GM12878 (cell line): ENCODE data around the gene FAM222A. TPM values are rescaled to one million over a fixed set of nuclear protein-coding genes. Genes with fewer than 3 reads are reported as not detected.

ENCODE experiments used
- CTCF ChIP-seq, 3 experiments: IDR thresholded peaks in 2 of 3; conservative IDR thresholded peaks in 1 of 3; 2 replicates each; pipeline ENCODE4 v1.5.1; 2011; ENCODE audit warnings: low read depth in 3 of 3, low read length in 3 of 3, mild to moderate bottlenecking in 3 of 3, control low read depth in 2 of 3, moderate library complexity in 2 of 3, inconsistent platforms in 1 of 3, mixed read lengths in 1 of 3; ENCODE audit not compliant: control insufficient read depth in 2 of 3, insufficient read depth in 1 of 3; ENCODE audit errors: extremely low read depth in 1 of 3
- ESRRA ChIP-seq: IDR thresholded peaks from 2 replicates; pipeline ENCODE4 v1.6.1; 2012; ENCODE audit warnings: mild to moderate bottlenecking, low read length, improper control_type of control experiment
- GATAD2B ChIP-seq: fragments of 450-650 bp; conservative IDR thresholded peaks from 2 replicates; pipeline ENCODE4 v1.6.1; 2017; ENCODE audit warnings: low read depth, mild to moderate bottlenecking, moderate library complexity
- KAT2A ChIP-seq: conservative IDR thresholded peaks from 2 replicates; pipeline ENCODE4 v1.6.1; 2011; ENCODE audit warnings: low read depth, low read length; ENCODE audit not compliant: control insufficient read depth
- NFXL1 ChIP-seq: fragments of 450-650 bp; IDR thresholded peaks from 2 replicates; pipeline ENCODE4 v1.6.1; 2017; ENCODE audit warnings: antibody characterized with exemption, mild to moderate bottlenecking, borderline replicate concordance
- RAD21 ChIP-seq: IDR thresholded peaks from 2 replicates; pipeline ENCODE4 v1.6.1; 2011; ENCODE audit warnings: mild to moderate bottlenecking, low read depth, low read length, moderate library complexity; ENCODE audit not compliant: insufficient read depth
- RFX5 ChIP-seq: IDR thresholded peaks from 2 replicates; pipeline ENCODE4 v1.6.1; 2011; ENCODE audit warnings: low read depth, low read length, improper control_type of control experiment
- ZBTB11 ChIP-seq: fragments of 450-650 bp; formaldehyde crosslinking; IDR thresholded peaks from 2 replicates; pipeline ENCODE4 v1.5.0; 2022; ENCODE audit warnings: mild to moderate bottlenecking, missing genetic modification characterization
- ZNF217 ChIP-seq: fragments of 450-650 bp; IDR thresholded peaks from 2 replicates; pipeline ENCODE4 v1.6.1; 2017; ENCODE audit warnings: antibody characterized with exemption, mild to moderate bottlenecking
- polyA plus RNA-seq, 11 experiments: library from polyadenylated mRNA; depleted of rRNA in 4 of 11; unstranded in 6 of 11; stranded (reverse) in 5 of 11; fragments of >200 nt; fragmentation: Nextera tagmentation in 4 of 11; fragmentation: Illumina TruSeq in 1 of 11; extraction: Ambion mirVana in 4 of 11; extraction: Trizol in 1 of 11; gene quantifications; 1 replicate in 1 of 11; 2 replicates in 10 of 11; pipeline versions ENCODE4 v1.2.1 to v1.2.3, GENCODE V29; 2011 to 2016; ENCODE audit warnings: inconsistent platforms in 2 of 11, missing spikeins in 2 of 11, low read depth in 1 of 11
- total RNA-seq, 4 experiments: library from RNA; depleted of rRNA in 3 of 4; stranded (reverse); fragments of >200 nt in 3 of 4; fragmentation: Illumina TruSeq in 1 of 4; extraction: Trizol in 1 of 4; gene quantifications; 2 replicates each; pipeline versions ENCODE4 v1.2.1 to v1.2.3, GENCODE V29; 2013 to 2021

The FAM222A gene
- total and polyA plus RNA-seq, 10 of the 15 experiments (the other 5 are each of a cell fraction or from before 2014, with no cell fraction given) = 0.04 to 0.49 (median 0.14) TPM; not detected in 3

GRCh38 chr12:109775172-109775881 lies 61.7 kb downstream of the FAM222A start (continued):
- TF ChIP-seq ZNF217 (0 out of 2 replicates have a peak, but pooled peaks have one; percentile 23), GATAD2B (no peak), NFXL1 (peak; percentile 71; the same call in 1 of the 2 replicates), RAD21 (peak; percentile 89), ESRRA (no peak), ZBTB11 (no peak), CTCF (IDR thresholded peaks at IDR 0.05 in 2 of 3, conservative IDR thresholded peaks at IDR 0.05 in 1 of 3; ENCODE audit: control insufficient read depth in 2 of 3, extremely low read depth in 1 of 3, insufficient read depth in 1 of 3, low read depth in 3 of 3, low read length in 3 of 3) (peak; percentile 88 to 94 (median 89)), KAT2A (no peak), RFX5 (no peak)
